Measurements from ENCODE around the gene FNDC8.

GRCh38 chr17:35148144-35148543 is 26.7 kb downstream of the FNDC8 start:
- TF ChIP-seq MAFK (IDR thresholded peaks at IDR 0.05; ENCODE audit: low read depth, low read length) (no peak), CTCF (conservative IDR thresholded peaks at IDR 0.05; ENCODE audit: low read depth, low read length) (no peak), POLR2A (IDR thresholded peaks at IDR 0.05; ENCODE audit: low read depth, low read length) (no peak)
